ENCODE results near the gene CACNA1C.

The CACNA1C gene

GRCh38 chr12:2167231-2167630 is 114.4 kb downstream of the CACNA1C start:
- H3K4me3 ChIP-seq (ENCODE audit: low read depth, low read length), result no peak overlapping the region
- in situ Hi-C loops (cut with HindIII; ENCODE audit: low sequenced_read_pairs), result loop anchor here (5.0 kb wide), 1 partner anchor 100 kb away; no protein-coding TSS in a partner anchor
- no peak for DNase-seq (ENCODE audit: low read depth)
- TF ChIP-seq CTCF (IDR thresholded peaks at IDR 0.05; ENCODE audit: low read depth, low read length, missing control alignments), result no peak

- no peak overlapping the region for H3K4me3 ChIP-seq (ENCODE audit: low read depth, low read length)
- DNase-seq (ENCODE audit: low read depth), result no peak
- TF ChIP-seq CTCF (IDR thresholded peaks at IDR 0.05; ENCODE audit: low read depth, low read length, missing control alignments), result no peak
- in situ Hi-C loops (cut with HindIII; ENCODE audit: low sequenced_read_pairs), result loop anchor here (5.0 kb wide), 1 partner anchor 102 kb away; no protein-coding TSS in a partner anchor
Observed at GRCh38 chr12:2168808-2169207, 116.0 kb downstream of the CACNA1C start.

GRCh38 chr12:2169489-2169888 is 116.7 kb downstream of the CACNA1C start:
- no peak overlapping the region for H3K4me3 ChIP-seq (ENCODE audit: low read depth, low read length)
- no peak for DNase-seq (ENCODE audit: low read depth)
- in situ Hi-C loops (cut with HindIII; ENCODE audit: low sequenced_read_pairs), result loop anchor here (5.0 kb wide), 1 partner anchor 102 kb away; no protein-coding TSS in a partner anchor
- no peak for TF ChIP-seq CTCF (IDR thresholded peaks at IDR 0.05; ENCODE audit: low read depth, low read length, missing control alignments)

- in situ Hi-C loops (cut with HindIII; ENCODE audit: low sequenced_read_pairs), result loop anchor here (5.0 kb wide), 1 partner anchor 103 kb away; no protein-coding TSS in a partner anchor
- H3K4me3 ChIP-seq (ENCODE audit: low read depth, low read length), result no peak overlapping the region
- no peak for TF ChIP-seq CTCF (IDR thresholded peaks at IDR 0.05; ENCODE audit: low read depth, low read length, missing control alignments)
- DNase-seq (ENCODE audit: low read depth), result peak; percentile 29
Observed at GRCh38 chr12:2169940-2170339, 117.2 kb downstream of the CACNA1C start.

- DNase-seq (ENCODE audit: low read depth), result peak; percentile 33
- TF ChIP-seq CTCF (IDR thresholded peaks at IDR 0.05; ENCODE audit: low read depth, low read length, missing control alignments), result no peak
- in situ Hi-C loops (cut with HindIII; ENCODE audit: low sequenced_read_pairs), result no loop called here
- no peak overlapping the region for H3K4me3 ChIP-seq (ENCODE audit: low read depth, low read length)
Observed at GRCh38 chr12:2170376-2170775, 117.6 kb downstream of the CACNA1C start.

GRCh38 chr12:2171672-2172426 is 119.1 kb downstream of the CACNA1C start:
- TF ChIP-seq CTCF (IDR thresholded peaks at IDR 0.05; ENCODE audit: low read depth, low read length, missing control alignments), result no peak
- in situ Hi-C loops (cut with HindIII; ENCODE audit: low sequenced_read_pairs), result no loop called here
- DNase-seq (ENCODE audit: low read depth), result no peak

More at GRCh38 chr12:2171672-2172426, 119.1 kb downstream of the CACNA1C start:
- H3K4me3 ChIP-seq (ENCODE audit: low read depth, low read length), result no peak overlapping the region
